ENCODE results near the gene TTC12. TPM values are rescaled to one million over a fixed set of nuclear protein-coding genes. Genes with fewer than 3 reads are reported as not detected.
A peak's percentile ranks its signal among the peaks of the same experiment; 100 is the strongest.

TTC12 gene
- total RNA-seq, 1 donor from 2014 or later = 49.1 TPM

DNA sequence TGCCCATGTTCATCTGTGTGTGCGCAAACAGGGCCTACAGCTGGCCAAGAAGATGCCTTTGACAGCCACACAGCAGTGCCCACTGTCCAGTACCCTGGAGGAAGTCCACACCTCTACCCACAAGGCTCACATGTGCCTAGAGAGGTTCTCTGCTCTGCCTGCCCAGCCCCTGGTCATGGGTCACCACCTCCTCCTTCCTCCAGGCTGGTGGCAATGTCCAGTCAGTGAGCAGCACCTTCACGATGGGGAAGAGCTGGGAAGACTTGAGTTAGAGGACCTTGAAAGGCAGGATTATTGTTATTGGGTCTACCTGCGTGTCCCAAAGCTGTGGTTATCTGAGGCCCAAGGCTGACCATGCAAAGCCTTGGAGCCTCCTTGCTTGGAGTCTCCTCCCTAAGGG lies 28.4 kb upstream of the TTC12 start:
- no peak overlapping the region for H3K27ac Mint-ChIP-seq
- no peak for DNase-seq (ENCODE audit: low spot score in 2 of 2, unreplicated experiment in 2 of 2)

GRCh38 chr11:113286509-113287497 lies 27.6 kb upstream of the TTC12 start:
- TF ChIP-seq, protein P1, sequence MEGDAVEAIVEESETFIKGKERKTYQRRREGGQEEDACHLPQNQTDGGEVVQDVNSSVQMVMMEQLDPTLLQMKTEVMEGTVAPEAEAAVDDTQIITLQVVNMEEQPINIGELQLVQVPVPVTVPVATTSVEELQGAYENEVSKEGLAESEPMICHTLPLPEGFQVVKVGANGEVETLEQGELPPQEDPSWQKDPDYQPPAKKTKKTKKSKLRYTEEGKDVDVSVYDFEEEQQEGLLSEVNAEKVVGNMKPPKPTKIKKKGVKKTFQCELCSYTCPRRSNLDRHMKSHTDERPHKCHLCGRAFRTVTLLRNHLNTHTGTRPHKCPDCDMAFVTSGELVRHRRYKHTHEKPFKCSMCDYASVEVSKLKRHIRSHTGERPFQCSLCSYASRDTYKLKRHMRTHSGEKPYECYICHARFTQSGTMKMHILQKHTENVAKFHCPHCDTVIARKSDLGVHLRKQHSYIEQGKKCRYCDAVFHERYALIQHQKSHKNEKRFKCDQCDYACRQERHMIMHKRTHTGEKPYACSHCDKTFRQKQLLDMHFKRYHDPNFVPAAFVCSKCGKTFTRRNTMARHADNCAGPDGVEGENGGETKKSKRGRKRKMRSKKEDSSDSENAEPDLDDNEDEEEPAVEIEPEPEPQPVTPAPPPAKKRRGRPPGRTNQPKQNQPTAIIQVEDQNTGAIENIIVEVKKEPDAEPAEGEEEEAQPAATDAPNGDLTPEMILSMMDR (IDR thresholded peaks at IDR 0.05; ENCODE audit: unreplicated experiment) = no peak
- Mint-ChIP-seq H3K4me1 (peaks cover 1% of the 10 kb centered on the region), H3K9me3 (no peaks in the 10 kb centered on the region), H3K27ac (no peak overlapping the region), H3K27me3 (ENCODE audit: low read depth) (no peaks in the 10 kb centered on the region), H3K36me3 (no peaks in the 10 kb centered on the region), H3K4me3 (no peak overlapping the region)
- DNase-seq (ENCODE audit: low spot score in 2 of 2, unreplicated experiment in 2 of 2) = no peak

More for the DNA sequence above, 28.4 kb upstream of the TTC12 start:
- Mint-ChIP-seq H3K27me3 (ENCODE audit: low read depth) (no peaks in the 10 kb centered on the region), H3K9me3 (no peaks in the 10 kb centered on the region), H3K36me3 (no peaks in the 10 kb centered on the region), H3K4me1 (peaks cover 1% of the 10 kb centered on the region), H3K4me3 (no peak overlapping the region)
- TF ChIP-seq, protein P1 (IDR thresholded peaks at IDR 0.05; ENCODE audit: unreplicated experiment) = no peak

DNA sequence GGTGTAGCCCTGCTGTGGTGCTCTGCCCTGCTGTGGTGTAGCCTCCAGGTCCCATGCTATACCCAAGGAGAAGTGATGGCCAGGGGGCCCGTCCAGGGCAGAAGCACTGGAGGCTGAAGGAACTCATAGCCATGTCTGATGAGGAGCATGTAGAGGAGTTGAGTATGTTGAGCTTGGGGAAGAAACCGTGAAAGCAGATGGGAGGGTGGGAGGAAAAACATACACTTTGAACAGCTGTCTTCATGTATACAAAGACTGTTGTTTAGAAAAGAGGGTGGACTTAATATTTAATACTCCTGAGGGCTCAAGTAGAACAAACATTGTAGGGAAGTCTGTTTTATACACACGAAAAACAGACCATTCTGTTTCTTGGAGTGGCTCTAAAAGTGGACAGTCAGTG lies 26.6 kb upstream of the TTC12 start:
- TF ChIP-seq, protein P1 (IDR thresholded peaks at IDR 0.05; ENCODE audit: unreplicated experiment) = no peak
- H3K27me3 Mint-ChIP-seq (ENCODE audit: low read depth) = no peaks in the 10 kb centered on the region
- no peak for DNase-seq (ENCODE audit: low spot score in 2 of 2, unreplicated experiment in 2 of 2)
- no peak overlapping the region for H3K27ac Mint-ChIP-seq
- H3K9me3 Mint-ChIP-seq = no peaks in the 10 kb centered on the region
- H3K36me3 Mint-ChIP-seq = no peaks in the 10 kb centered on the region
- H3K4me3 Mint-ChIP-seq = no peak overlapping the region
- peaks cover 1% of the 10 kb centered on the region for H3K4me1 Mint-ChIP-seq

DNA sequence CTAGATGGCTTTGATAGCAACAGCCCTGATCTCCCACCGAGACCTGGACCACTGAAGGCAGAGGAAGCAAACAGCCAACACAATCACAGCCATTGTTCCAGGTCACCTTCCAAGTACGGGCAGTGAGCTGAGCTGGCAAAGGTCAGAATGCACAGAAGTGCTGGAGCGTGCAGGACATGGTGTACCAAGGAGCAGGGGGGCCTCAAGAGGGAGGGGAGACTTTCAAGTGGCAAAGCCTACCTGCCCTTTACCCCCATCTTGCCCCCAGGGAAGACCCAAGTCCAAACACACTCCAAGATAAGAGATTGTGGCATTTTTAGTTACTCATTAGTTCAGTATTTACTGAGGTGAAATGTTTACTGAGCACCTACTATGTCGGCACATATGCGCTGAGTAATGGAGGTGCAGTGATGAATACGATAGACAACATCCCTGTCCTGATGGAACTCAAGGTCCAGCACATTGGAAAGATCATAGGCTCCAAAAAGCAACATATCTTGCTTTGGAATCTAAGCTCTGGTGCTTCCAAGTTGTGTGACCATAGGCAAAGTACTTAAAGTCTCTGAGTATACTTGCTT lies 26.0 kb upstream of the TTC12 start:
- TF ChIP-seq, protein P1 (IDR thresholded peaks at IDR 0.05; ENCODE audit: unreplicated experiment) = no peak
- Mint-ChIP-seq H3K27ac (no peak overlapping the region), H3K36me3 (no peaks in the 10 kb centered on the region), H3K4me1 (peaks cover 1% of the 10 kb centered on the region), H3K4me3 (no peak overlapping the region), H3K27me3 (ENCODE audit: low read depth) (peaks cover under 1% of the 10 kb centered on the region), H3K9me3 (no peaks in the 10 kb centered on the region)
- no peak for DNase-seq (ENCODE audit: low spot score in 2 of 2, unreplicated experiment in 2 of 2)

- H3K36me3 Mint-ChIP-seq = no peaks in the 10 kb centered on the region
- no peaks in the 10 kb centered on the region for H3K9me3 Mint-ChIP-seq
- DNase-seq (ENCODE audit: low spot score in 2 of 2, unreplicated experiment in 2 of 2) = peak; percentile 45 to 82
- H3K4me3 Mint-ChIP-seq = no peak overlapping the region
- H3K27ac Mint-ChIP-seq = no peak overlapping the region
- H3K4me1 Mint-ChIP-seq = peaks cover 1% of the 10 kb centered on the region
- peaks cover 3% of the 10 kb centered on the region for H3K27me3 Mint-ChIP-seq (ENCODE audit: low read depth)
- TF ChIP-seq, protein P1 (IDR thresholded peaks at IDR 0.05; ENCODE audit: unreplicated experiment) = peak; percentile 89
Observed at GRCh38 chr11:113289431-113290187, 24.8 kb upstream of the TTC12 start.
